Stimulated activated naive CD8-positive, alpha-beta T cell treated with anti-CD3 and anti-CD28 coated beads, Interleukin-15, Interleukin-2, amounts not matched to agents 100 ng/mL and 50 ng/mL, for 24 hours (primary cell): Measurements from ENCODE around the gene UTF1.

Source experiments
- H3K27ac Mint-ChIP-seq: one replicate; pipeline ENCODE4 v1.8.0; 2021; ENCODE audit warnings: mild to moderate bottlenecking, mixed read lengths
- H3K27me3 Mint-ChIP-seq: one replicate; pipeline ENCODE4 v1.8.0; 2021; ENCODE audit warnings: mixed read lengths
- H3K36me3 Mint-ChIP-seq: one replicate; pipeline ENCODE4 v1.8.0; 2021; ENCODE audit warnings: low read depth, mixed read lengths
- H3K4me1 Mint-ChIP-seq: one replicate; pipeline ENCODE4 v1.8.0; 2021; ENCODE audit warnings: low read depth, mixed read lengths
- H3K4me3 Mint-ChIP-seq: one replicate; pipeline ENCODE4 v1.8.0; 2021; ENCODE audit warnings: mild to moderate bottlenecking, mixed read lengths
- H3K9me3 Mint-ChIP-seq: one replicate; pipeline ENCODE4 v1.8.0; 2021; ENCODE audit warnings: mixed read lengths

UTF1 gene

DNA sequence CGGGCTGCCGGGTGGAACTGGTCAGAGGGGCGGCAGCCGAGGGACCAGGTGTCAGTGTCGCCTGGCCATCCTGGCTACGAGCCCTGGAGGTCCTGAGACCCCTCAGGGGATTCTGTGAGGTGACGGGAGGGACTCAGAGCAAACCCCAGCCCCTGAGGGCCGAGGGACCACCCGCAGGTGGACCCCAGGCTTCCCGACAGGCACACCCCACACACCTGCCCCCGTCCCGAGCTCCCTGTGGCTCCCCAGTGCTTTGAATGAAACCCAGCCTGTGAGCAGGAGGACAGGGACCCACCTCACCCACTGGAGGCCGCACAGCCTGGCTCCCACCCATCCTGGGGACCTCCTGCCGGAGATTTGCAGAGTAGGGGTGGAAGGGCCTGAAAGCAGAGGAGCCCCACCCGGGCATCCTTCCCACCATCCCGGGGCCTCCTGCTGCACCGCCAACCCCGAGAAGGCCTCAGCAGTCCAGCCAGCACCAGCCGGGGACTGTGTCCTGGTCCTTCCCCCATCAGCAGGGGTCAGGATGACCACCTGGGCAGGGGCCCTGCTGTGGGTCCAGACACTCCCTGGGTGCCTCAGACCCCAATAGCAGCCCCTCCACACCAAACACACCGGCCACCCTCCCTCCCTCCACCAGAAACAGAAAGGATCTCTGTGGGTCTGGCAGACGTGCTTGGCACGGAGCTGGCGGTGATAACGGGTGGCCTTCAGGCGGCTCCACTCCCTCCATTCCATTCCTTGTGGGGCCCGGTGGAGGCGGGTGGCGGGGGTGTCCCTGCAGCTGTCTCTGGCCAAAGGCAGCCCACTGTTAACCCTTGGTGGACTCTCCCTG is 21.6 kb downstream of the UTF1 start:
- Mint-ChIP-seq H3K36me3 (no peaks in the 10 kb centered on the region), H3K4me3 (no peak overlapping the region)

DNA sequence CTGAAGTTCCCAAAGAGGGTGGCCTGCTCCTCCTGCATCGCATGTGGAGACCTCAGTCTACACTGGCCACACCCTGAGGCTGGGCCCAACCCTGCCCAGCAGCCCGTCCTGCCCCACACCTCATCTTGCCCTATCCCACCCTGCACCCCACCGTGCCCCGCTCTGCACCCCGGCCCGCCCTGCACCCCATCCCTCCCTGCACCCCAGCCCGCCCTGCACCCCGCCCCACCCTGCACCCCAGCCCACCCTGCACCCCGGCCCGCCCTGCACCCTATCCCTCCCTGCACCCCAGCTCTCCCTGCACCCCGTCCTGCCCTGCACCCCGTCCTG is 22.2 kb downstream of the UTF1 start:
- no peaks in the 10 kb centered on the region for H3K27me3 Mint-ChIP-seq
- no peaks in the 10 kb centered on the region for H3K36me3 Mint-ChIP-seq
- no peaks in the 10 kb centered on the region for H3K9me3 Mint-ChIP-seq
- H3K4me1 Mint-ChIP-seq, result peaks cover 7% of the 10 kb centered on the region
- no peak overlapping the region for H3K4me3 Mint-ChIP-seq
- H3K27ac Mint-ChIP-seq, result no peak overlapping the region

More for the DNA sequence above, 21.6 kb downstream of the UTF1 start:
- Mint-ChIP-seq H3K9me3 (no peaks in the 10 kb centered on the region), H3K4me1 (peaks cover 3% of the 10 kb centered on the region), H3K27ac (no peak overlapping the region), H3K27me3 (no peaks in the 10 kb centered on the region)

DNA sequence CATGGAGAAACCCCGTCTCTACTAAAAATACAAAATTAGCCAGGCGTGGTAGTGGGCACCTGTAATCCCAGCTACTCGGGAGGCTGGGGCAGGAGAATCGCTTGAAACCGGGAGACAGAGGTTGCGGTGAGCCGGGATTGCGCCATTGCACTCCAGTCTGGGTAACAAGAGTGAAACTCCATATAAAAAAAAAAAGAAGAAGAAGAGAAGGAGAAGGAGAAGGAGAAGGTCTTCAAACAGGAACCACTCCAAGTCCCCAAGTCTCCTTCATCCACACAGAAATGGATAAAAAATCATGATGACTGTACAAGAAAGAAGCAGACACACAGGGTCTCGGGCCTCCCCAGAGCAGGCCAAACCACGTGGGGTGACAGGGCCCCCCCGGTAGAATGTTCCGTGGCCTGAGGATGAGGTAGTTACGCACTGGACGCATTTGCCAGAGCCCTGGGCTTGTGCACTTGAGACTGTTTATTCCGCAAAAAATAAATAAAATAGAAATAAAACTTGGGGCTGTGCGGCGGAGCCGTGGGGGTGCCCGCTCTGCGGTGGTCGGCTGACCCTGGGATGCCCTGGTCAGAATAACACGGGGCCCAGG is 23.4 kb downstream of the UTF1 start:
- H3K27ac Mint-ChIP-seq, result no peak overlapping the region
- no peak overlapping the region for H3K4me3 Mint-ChIP-seq
- no peaks in the 10 kb centered on the region for H3K27me3 Mint-ChIP-seq
- H3K36me3 Mint-ChIP-seq, result no peaks in the 10 kb centered on the region
- no peaks in the 10 kb centered on the region for H3K9me3 Mint-ChIP-seq
- peaks cover 20% of the 10 kb centered on the region for H3K4me1 Mint-ChIP-seq

DNA sequence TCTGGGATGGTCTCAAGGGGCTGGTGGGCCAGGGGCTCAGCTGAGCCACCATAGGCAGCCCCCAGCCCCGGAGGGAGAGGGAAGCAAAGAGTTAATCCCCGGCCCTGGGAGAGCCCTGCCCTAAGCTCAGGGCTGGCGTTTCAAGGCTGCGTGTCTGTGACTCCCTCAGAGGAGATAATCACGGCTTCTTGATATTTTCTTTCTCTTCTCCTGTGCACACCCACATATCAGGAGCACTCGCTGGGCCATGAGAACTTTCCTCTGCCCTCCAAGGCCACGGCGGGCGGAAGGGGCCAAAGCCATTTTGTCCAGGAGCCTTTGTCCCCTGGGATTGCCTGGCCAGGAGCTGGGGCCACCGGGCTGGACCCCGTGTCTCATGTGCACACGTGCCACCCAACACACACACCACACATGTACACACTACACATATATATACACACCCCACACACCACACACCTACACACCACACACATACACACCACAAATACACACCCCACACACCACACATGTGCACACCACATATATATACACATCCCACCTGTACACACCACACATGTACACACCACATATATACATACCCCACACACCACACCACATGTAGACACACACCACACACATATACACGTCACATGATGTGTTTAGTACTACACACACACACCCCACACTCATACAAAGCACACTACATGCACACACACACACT is 24.6 kb downstream of the UTF1 start:
- Mint-ChIP-seq H3K4me3 (no peak overlapping the region), H3K9me3 (no peaks in the 10 kb centered on the region), H3K27me3 (peaks cover 4% of the 10 kb centered on the region), H3K4me1 (peaks cover 28% of the 10 kb centered on the region), H3K27ac (no peak overlapping the region), H3K36me3 (peaks cover 4% of the 10 kb centered on the region)

DNA sequence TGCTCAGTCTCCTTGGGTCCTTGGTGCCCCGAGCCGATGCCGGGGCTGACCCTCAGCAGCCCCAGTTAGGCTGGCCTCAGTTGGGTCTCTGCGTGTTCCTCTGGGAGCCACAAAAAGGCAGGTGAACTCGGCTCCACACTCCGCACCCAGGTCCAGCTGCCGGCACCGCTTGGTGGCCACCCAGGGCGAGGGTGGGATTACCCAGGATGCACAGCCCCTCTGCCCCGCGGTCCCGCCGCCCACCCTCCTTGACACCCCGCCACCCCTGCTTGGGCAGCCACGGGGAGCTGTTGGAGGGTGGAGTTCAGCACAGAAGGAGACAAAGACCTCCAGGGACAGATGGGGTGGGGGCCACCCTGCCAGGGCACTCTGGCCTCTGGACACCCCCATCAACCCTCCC is 25.3 kb downstream of the UTF1 start:
- H3K27ac Mint-ChIP-seq, result no peak overlapping the region
- peaks cover 4% of the 10 kb centered on the region for H3K36me3 Mint-ChIP-seq
- no peaks in the 10 kb centered on the region for H3K9me3 Mint-ChIP-seq
- H3K4me1 Mint-ChIP-seq, result peaks cover 36% of the 10 kb centered on the region
- H3K4me3 Mint-ChIP-seq, result no peak overlapping the region
- peaks cover 4% of the 10 kb centered on the region for H3K27me3 Mint-ChIP-seq

DNA sequence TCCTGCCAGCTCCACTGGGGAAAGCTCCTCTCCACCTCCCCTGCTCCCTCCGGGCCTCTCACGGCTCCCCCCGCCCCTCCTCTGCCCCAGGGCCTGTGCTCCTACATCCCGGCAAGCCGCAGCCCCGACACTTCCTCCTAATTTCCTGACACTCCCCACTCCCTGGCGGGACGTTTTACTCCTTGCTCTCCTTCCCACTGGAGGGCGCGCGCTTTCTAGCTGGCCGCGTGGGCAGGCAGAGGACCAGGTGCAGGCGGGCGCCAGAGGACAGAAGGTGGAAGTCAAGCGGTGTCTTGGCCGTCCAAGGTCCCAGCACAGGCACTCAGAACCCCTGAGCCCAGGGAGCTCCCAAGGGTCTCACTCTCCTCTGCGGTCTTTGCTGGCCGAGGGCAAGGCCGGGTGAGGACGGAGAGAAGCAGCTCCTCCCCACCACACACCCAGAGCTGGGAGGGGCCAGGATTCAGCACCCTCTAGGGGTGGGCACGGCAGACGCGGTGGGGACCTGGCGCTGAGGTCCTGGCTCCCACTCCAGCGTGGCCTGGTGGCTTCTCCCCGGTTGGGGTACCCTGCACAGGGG is 27.6 kb downstream of the UTF1 start:
- H3K4me1 Mint-ChIP-seq, result peaks cover 51% of the 10 kb centered on the region
- peak overlapping the region; percentile 74 for H3K27ac Mint-ChIP-seq
- H3K4me3 Mint-ChIP-seq, result peak overlapping the region; percentile 53
- peaks cover 4% of the 10 kb centered on the region for H3K27me3 Mint-ChIP-seq
- H3K36me3 Mint-ChIP-seq, result peaks cover 4% of the 10 kb centered on the region
- H3K9me3 Mint-ChIP-seq, result no peaks in the 10 kb centered on the region

DNA sequence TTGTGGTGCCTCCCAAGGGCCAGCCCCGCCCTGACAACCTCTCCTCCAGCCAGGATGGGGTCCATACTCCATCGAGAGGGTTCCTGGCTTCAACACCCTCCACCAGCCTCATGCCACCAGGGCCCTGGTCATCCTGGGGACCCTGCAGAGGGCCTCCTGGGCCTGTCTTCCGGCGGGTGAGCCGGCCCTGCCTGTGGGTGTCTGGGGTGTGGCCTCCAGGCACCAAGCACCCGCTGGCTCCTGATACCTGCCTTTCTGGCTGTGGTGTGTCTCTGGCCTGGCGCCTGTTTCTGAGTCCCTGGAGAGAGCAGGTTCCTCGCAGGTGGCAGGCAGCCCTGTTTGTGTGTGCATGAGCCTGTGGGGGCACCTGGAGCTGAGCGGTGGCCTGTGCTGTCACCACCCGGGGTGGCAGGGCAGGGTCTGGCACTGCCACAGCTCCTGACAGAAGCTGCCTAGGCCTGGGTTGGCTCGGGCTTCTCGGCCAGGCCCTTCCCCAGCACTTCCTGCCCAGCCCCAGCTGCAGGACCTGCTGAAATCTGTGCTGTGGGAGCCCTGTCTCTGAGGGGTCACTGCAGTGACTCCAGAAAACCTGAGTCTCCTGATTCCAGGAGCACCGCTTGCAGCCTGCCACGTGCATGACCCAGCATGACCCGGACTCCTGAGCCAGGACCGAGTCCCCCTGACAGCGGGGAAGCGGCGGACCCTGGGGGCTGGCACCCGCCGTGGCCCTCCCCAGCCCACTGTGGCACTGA is 28.2 kb downstream of the UTF1 start:
- H3K4me1 Mint-ChIP-seq, result peaks cover 57% of the 10 kb centered on the region
- H3K36me3 Mint-ChIP-seq, result peaks cover 4% of the 10 kb centered on the region
- H3K4me3 Mint-ChIP-seq, result peak overlapping the region; percentile 53
- peak overlapping the region; percentile 79 for H3K27ac Mint-ChIP-seq
- peaks cover 4% of the 10 kb centered on the region for H3K27me3 Mint-ChIP-seq
- H3K9me3 Mint-ChIP-seq, result no peaks in the 10 kb centered on the region

DNA sequence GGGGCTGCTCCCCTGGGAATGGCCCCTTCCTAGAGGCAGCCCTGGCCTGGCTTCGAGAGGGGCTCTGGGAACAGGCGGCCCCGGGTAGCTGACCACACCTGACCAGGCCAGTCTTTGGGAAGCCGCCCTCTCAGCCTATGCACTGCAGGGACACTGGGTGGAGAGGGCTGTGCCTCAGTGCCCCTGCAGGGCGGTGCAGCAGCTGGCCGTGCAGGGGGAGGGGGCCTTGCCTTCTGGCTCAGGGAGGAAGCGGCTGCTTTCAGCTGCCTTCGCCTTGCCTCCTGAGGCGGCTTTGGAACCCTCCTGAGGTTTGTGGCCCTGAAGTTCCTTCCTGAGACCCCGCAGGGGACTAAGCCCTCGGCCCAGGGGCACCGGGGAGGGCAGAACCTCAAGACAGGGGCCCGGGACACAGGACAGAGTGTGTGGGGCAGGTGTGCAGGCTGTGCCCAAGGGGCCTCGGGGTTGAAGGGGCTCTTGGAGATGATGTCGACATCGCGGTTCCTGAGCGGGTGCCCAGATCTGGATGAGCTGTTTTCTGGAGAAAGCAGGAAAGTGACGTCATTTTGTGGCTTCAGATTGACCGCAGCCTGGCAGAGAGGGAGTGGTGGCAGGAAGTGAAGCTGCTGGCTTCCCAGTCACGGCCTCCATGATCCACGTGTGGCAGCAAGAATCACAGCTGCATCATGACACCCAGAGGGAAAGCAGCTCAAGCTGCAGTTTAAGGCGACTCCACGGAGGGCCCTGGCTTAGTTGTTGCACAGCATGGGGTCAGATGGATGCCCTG is 29.0 kb downstream of the UTF1 start:
- H3K9me3 Mint-ChIP-seq, result no peaks in the 10 kb centered on the region
- peaks cover 4% of the 10 kb centered on the region for H3K36me3 Mint-ChIP-seq
- H3K27ac Mint-ChIP-seq, result peak overlapping the region; percentile 98
- H3K4me1 Mint-ChIP-seq, result peaks cover 62% of the 10 kb centered on the region
- peak overlapping the region; percentile 77 for H3K4me3 Mint-ChIP-seq
- peaks cover 4% of the 10 kb centered on the region for H3K27me3 Mint-ChIP-seq

DNA sequence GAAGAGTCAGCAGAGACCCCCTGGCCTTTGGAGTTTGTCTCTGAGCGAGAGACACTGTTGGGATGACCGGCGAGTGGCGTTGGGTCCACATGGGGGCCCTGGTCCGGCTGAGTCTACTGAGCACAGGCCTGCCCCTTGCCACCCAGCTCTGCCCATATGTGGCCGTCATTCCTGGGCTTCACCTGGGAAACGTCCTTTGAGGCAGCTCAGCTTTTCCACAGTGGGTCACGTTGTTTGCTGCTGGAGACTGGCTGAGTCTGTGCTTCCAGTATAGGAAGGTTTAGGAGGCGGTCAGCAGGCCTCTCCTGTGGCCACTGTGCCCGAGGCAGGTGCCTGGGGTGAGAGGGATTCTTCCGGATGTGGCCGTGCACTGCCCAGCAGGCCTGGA is 29.6 kb downstream of the UTF1 start:
- Mint-ChIP-seq H3K9me3 (no peaks in the 10 kb centered on the region), H3K36me3 (peaks cover 4% of the 10 kb centered on the region), H3K27me3 (peaks cover 4% of the 10 kb centered on the region), H3K4me1 (peaks cover 66% of the 10 kb centered on the region), H3K4me3 (peak overlapping the region; percentile 77), H3K27ac (peak overlapping the region; percentile 98)

DNA sequence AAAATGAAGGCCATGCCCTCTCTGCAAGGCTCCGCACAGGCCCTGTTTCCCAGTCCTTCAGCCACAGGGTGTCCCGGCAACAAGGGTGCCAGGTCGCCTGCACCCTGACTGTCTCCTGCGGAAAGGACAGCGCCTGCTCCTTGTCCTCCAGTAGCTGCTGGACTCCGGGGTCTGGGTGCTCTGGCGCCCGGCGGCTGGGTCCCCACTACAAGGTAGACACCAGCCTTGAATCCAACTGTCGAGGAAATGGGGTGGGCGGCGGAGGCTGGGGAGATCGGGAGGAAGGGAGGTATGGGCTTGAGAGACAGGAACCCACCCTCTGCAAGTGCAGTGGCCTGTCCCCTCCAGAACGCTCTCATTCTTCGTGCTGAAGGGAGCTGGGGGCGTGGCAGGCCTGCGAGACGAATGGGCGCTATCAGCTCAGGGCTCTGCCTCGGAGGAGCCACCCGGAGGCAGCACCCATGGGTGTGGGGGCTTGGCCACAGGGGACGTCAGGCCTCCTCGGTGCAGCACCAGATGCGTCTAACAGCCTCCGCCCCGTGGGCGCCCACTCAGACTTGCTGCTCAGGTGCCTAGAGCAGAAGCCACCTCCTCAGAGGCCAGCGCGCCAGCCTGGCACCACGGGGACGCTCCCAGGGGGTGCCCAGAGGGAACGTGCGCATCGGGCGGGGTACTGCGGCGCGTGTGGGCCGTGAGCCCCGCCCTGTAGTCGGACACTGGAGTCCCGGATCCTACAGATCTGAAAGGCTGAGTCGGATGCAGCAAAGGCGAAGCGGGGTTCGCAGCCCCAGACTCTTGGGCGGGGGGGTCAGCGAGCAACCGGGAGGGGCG is 31.1 kb downstream of the UTF1 start:
- peak overlapping the region; percentile 76 for H3K4me3 Mint-ChIP-seq
- no peaks in the 10 kb centered on the region for H3K9me3 Mint-ChIP-seq
- H3K27me3 Mint-ChIP-seq, result peaks cover 4% of the 10 kb centered on the region
- H3K36me3 Mint-ChIP-seq, result peaks cover 12% of the 10 kb centered on the region
- peaks cover 77% of the 10 kb centered on the region for H3K4me1 Mint-ChIP-seq
- peak overlapping the region; percentile 84 for H3K27ac Mint-ChIP-seq

DNA sequence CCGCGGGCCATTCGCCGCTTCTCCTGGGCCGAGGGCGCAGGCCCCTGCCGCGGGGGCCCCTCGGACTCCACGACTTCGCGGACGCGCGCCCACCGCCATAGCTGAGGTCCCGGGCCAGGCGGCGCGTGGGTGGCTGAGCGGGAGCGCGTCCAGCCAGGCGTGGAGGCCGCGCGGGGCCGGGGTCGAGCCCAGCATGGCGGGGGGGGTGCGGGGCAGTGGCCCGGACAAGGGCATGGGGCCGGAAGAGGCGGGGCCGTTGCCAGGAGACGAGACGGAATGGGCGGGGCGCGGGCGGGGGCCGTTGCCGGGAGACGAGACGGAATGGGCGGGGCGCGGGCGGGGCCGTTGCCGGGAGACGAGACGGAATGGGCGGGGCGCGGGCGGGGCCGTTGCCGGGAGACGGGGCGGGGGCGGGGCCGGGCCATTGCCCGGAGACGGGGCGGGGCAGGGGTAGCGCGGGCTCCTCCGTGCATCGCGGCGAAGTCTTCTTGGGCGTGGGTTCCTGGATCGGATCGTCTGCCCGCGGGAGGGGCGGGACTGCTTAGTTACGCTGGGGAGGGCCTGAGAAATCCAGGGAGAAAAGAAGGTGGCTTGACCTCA is 31.8 kb downstream of the UTF1 start:
- Mint-ChIP-seq H3K9me3 (no peaks in the 10 kb centered on the region), H3K4me3 (peak overlapping the region; percentile 76), H3K27me3 (peaks cover 4% of the 10 kb centered on the region), H3K27ac (peak overlapping the region; percentile 84), H3K4me1 (peaks cover 73% of the 10 kb centered on the region), H3K36me3 (peaks cover 12% of the 10 kb centered on the region)

DNA sequence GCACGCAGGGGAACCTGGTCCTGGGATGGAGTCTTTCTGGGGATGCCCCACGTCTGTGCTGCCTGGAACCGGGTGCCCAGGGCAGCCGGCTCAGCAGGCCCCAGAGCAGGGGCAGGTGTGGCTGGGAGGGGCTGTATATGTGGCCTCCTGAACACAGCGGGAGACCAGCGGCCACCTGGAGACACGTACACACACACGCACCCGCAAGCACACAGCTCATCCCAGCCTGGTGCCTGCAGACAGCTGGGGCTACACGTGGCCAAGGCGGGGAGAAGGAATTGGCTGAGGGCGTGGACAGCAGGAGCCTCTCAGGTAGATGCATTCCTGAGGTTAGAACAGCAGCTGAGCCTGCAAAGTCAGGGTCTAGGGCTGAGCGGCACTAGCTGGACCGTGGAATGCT is 32.7 kb downstream of the UTF1 start:
- peaks cover 65% of the 10 kb centered on the region for H3K4me1 Mint-ChIP-seq

DNA sequence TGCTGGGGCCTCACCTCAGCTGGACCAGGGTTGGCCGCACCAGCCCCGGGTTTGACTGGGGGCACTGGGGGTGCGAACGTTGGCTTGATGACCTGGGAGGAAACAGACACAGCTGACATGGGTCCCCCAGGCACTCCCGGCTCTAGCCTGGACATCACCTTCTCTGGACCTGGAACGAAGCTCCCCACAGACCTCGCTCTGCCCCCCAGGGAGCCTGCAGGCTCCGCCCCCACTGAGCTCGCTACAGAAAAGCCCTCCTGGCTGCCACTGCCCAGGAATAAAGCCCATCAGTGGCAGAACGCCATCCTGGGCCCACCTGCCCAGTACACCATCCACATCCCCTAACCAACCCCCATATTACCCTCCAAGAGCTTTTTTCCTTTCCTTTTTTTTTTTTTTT is 33.7 kb downstream of the UTF1 start:
- Mint-ChIP-seq H3K27ac (no peak overlapping the region), H3K36me3 (peaks cover 12% of the 10 kb centered on the region), H3K4me1 (peaks cover 56% of the 10 kb centered on the region), H3K4me3 (no peak overlapping the region), H3K27me3 (peaks cover 4% of the 10 kb centered on the region), H3K9me3 (no peaks in the 10 kb centered on the region)

More for the DNA sequence above, 32.7 kb downstream of the UTF1 start:
- Mint-ChIP-seq H3K36me3 (peaks cover 12% of the 10 kb centered on the region), H3K27me3 (peaks cover 4% of the 10 kb centered on the region), H3K4me3 (no peak overlapping the region), H3K27ac (no peak overlapping the region), H3K9me3 (no peaks in the 10 kb centered on the region)
